HG03103 (cell line): ENCODE data around the gene IRGM.

Source experiments
- ATAC-seq: cut with Tn5 transposase; IDR thresholded peaks from one replicate; pipeline ENCODE4 v1.9.1; 2021; ENCODE audit warnings: low read depth; ENCODE audit not compliant: unreplicated experiment

The IRGM gene

DNA sequence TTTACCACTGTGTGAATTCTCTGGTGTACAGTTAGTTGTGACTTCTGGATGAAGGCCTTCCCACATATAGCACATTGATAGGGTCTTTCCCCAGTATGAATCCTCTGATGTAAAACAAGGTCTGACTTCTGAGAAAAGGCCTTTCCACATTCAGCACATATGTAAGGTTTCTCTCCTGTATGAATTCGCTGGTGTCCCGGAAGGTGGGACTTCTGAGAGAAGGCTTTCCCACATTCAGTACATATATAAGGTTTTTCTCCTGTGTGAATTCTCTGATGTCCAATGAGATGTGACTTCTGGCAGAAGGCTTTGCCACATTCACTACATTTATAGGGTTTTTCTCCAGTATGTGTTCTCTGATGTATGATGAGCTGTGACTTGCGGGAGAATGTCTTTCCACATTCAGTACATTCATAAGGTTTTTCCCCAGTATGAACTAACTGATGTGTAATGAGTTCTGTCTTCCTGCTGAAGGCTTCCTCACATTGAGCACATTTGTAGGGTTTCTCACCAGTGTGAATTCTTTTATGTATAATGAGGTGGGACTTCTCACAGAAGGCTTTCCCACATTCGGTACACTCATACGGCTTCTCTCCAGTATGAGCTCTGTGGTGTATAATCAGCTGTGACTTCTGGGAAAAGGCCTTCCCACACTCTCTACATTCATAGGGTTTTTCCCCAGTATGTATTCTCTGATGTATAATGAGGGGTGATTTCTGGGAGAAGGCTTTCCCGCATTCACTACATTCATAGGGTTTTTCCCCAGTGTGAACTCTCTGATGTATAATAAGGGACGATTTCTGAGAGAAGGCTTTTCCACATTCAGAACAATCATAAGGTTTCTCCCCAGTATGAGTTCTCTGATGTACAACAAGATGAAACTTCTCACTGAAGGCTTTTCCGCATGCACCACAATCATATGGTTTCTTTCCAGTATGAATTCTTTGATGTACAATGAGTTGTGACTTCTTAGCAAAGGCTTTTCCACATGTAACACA lies 49.4 kb downstream of the IRGM start:
- ATAC-seq: no peak
